Measurements from ENCODE around the gene CSRP3.

CSRP3 gene

DNA sequence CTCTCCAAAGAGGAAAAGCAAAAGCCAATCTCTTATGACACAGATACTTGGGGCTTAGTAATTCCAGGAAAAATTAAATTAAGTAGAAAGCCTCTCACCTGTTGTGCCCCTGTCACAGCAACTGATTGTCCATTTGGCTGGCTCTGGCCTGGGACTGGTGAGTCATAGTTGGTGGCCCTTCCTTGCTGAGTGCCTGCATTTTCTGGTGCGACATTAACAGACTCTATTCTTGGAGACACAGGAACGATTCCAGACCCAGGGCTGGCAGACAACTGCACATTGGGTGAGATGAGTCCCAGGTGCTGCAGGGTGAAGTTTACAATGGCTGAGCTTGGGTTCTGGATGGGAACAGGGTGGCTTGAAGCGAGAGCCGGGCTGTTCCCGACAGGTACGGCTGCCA is 23.3 kb upstream of the CSRP3 start:
- DNase-seq (ENCODE audit: low spot score), result no peak

DNA sequence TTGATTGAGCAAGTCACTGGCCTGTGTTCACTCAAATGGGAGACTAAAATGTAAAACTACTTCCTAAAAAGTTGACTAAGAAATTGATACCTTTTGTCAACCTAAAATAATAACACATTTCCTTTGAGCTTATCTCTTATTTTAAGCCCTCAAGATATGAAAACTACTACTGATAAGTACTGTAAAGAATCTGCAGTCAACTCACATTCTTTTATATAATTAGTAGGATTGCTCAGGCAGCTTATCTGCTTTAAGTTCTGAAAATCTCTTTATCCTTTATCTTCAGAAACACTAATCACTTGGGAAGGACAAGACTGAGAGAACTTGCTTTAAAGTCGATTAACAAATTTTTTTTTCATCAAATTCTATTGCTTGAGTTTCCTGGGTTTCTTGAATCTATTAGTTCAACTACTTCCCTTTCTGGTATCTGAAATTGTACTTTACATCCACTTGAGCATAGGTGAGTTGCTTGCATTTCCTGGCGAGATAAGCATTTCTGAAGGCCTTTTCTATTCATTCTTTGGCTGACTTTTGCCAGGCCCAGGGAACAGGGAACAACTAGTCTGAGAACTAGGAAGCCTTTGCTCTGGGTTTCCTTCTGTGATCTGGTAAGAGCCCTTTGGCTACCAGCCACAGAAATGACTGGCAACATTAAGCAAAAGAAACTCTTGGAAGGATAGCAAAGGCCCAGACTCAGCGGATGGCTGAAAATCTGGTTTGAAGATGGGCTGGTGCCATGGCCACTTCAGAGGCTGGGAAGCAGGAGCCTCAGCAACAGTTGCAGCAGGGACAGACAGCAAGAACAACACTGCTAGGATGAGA is 19.3 kb upstream of the CSRP3 start:
- no peak for DNase-seq (ENCODE audit: low spot score)

DNA sequence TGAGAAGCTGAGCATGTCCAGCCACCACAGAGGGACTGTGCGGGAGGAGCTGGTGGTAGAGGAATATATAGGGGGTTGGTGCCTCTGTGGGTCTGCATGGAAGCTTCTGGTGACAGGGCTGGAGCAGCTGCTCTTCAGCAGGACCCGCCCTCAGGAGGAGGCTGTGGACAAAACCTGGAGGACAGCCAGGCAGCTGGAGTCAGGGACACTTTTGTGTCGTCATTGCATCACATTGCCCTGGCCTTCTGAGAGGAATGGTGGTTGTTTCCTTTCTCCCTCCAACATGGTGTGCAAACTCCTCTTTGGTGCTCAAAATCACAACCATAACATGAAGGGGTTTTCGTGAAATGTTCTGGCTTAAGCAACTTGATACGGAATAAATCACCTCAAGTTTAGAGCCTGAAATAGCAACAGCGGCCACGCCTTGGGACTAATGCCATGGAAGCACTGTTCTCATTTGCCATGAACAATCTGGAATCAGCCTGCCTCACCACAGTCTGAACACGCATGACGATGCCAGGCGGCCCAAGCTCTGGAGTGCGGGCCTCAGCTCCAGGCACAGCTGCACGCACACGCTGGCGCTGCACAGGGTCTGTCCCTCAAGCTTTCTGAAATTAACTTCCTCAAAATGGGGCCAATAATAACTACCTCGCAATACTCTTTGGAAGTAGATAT is 17.1 kb upstream of the CSRP3 start:
- DNase-seq (ENCODE audit: low spot score), result no peak

DNA sequence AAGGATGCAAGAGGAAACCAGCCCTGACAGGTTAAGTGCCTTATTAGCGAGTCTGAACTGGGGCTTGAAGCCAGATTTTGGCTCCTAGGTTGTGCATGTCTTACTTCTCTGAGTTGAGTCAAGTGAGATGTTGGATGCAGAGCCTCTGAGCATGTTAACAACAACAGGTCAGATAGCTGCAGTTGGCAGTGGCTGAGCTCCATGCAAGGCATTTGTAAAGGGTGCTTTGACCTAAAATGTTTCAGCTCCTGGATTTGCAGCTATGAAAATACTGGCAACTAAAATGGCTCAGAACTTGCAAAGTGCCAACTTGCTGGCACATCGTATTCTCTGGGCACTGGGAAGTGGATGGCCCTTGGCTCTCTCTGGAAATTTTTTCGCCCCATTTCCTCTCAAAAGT is 16.4 kb upstream of the CSRP3 start:
- no peak for DNase-seq (ENCODE audit: low spot score)

DNA sequence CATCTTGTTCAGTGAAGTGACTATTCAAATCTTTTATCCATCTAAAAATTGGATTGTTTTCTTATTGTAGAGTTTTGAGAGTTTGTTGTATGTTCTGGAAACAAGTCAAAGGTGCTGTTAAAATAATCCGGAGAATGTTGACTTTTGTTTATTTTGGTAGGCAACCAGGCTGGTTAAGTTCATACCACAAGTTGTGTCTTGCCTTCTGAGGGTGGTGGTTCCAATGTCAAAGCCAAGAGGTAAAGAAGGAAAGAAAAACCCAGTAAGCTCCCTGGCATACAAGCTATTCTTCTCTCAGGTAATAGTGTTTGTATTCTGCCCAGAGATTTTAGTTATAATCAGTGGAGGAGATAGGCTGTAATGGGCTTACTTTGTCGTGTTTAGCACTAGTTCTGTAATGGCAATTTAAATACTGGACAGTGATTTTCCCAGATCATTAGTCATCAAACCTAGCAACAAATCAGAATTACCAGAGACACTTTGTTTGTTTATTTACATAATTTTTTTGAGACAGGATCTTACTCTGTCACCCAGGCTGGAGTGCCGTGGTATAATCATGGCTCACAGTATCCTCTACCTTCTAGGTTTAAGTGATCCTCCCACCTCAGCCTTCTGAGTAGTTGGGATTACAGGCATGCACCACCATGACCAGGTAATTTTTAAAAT is 15.1 kb upstream of the CSRP3 start:
- DNase-seq (ENCODE audit: low spot score), result no peak

DNA sequence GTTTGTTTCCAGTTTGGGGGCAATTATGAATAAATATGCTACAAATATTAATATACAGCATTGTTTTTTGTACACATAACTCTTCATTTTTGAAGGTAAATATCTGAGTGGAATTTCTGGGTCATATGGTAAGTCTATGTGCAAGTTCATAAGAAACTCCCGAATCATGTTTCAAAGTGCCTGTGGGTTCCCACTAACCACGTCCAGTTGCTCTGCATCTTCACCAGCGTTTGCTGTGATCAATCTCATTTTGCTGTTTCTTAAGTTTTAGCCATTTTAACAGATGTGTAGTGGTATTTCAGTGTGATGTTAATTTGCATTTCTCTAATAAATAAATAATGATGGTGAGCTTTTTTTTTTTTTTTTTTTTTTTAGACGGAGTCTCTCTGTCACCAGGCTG is 14.2 kb upstream of the CSRP3 start:
- DNase-seq (ENCODE audit: low spot score), result no peak

DNA sequence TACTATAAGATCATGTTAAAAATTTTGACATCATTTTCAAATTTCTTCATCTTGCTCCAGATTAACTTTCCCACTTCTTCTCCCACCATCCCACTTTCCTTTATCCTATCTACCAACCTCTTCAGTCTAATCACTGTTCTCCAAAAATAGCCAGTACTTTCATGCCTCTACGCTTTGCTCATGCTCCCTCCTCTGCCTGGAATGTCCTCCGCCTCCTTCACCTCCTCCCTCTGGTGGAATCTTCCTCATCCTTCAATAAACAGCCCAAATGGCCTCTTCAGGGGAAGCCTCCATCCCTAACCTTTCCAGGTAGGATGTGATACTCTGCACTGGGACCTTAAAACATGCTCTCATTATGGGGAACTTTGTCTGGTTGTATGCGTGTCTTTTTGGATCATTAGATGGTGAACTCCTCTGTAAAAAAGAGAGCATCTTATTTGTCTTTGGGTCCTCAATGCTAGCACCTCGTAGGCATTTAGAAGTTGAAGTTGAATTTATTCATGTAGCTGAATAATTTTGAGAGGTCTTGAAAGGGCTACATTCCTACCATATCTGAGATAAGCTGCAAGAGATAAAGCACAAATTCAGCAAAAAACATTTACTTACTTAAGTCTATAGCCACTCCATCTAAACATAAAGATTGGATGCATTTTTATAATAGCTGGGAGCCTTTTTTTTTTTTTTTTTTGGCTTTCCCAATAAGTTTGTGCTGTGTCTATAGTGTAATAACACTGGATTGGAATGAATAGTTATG is 8.0 kb upstream of the CSRP3 start:
- no peak for DNase-seq (ENCODE audit: low spot score)

DNA sequence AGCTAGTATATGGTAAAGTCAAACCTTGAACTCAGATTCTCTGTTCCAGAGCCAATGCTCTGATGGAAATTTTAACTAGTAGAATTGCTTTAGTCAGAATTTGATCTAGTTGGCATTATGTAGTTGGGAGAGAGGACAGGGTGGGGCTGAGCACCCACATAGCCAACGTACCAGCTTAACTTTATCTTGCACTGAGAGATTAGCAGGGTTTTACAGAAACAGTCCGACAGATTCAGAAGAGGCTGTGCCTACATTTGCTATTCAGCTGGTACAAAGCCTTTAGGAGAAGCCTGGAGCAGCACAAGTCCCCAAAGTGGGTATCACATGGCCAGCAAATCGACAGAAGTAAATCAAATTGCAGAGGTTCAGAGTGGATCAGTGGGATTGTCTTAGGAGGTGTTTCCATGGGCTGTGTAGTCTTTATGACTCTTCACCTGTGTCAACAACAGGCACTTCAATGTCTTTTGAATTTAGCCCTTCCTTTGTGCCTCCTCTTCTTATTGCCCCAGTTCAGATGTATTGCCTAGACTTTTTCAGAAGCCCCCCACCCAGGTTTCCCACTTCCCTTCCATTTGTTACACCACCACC is 7.3 kb upstream of the CSRP3 start:
- no peak for DNase-seq (ENCODE audit: low spot score)

DNA sequence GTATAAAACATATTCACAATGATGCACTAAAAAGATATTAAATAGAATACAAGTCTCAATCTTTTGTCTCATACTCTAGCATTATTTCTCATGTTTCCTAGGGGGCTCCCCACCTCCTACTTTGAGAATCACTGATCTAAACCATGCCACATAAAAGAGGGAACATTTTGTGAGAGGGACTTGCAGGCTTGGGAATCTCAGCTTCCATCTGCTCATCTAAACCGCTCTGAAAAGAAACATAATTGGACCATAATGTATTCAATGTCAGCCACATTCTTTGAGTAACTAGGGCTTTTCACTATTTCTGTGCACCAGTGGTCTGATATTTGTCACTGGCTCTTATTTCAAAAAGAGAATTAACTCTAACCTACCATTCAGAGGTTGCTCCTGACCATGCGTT is 6.4 kb upstream of the CSRP3 start:
- no peak for DNase-seq (ENCODE audit: low spot score)

DNA sequence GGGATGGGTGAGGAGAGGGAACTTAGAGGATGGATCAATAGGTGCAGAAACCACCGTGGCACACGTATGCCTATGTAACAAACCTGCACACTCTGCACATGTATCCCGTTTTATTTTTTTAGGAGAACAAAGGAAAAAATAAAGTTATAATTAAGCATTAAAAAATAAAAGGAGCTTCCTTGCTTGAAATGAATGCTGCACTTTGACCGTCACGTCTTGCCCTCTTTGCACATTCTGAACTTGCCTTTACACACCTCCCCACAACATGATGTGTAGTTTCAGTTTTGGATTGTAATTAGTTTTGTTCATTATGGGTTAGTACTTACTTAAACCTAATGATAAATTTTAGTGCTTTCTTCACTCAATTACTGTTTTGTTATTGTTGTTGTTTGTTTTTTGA is 3.1 kb upstream of the CSRP3 start:
- DNase-seq (ENCODE audit: low spot score), result no peak

DNA sequence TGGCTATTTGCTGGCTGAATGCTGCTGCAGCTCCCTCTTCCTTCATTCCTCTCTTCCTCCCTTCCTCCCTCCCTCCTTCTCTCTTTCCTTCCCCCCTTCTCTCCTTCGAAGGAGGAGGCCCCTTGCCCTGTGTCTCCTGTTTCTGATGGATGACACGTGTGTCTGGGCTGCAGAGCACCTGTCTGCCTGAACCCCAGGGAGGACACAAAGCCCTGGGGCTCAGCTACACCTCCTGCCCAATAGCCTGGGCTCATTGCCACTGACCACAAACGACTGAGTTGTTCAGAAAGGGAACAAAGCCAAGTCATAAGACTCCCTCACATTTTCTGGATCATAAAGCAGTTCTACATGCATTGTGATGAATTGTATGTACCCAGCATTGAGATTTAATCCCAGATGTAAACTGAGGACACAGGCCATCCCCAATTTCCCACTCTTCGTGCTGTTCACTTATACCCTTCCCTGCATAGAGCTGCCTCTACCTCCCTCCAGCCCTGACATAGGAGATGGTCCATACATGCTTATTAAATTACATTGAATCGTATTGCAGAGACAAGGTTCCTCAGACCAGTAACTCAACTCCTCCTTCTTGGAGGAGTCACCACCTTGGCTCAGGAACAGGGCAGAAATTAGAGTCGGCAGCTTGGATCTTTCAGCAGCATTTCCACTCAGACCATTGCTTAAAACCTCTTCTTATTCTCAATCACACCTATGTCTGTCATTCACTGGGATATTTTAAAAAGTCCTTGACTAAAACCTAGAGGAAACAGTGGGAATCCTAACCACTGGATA is 1.2 kb downstream of the CSRP3 start:
- no peak for DNase-seq (ENCODE audit: low spot score)

DNA sequence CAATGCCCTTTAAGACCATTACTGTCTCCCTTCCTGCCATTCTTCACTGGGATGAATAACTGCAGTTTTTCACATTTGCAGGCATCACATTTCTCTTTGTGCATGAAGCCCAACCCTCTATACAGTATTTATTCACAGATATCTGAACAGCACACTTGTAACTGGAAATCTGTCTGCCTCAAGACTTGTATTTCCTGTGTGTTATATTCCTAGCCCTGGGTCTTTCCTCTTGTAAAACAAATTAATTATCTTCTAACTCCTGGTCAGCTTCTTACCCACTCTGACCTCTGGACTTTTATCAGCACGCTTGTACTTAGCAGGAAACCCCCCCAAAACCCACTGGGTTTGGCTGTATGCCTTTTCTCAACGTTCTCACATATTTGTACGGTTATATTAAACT is 2.0 kb downstream of the CSRP3 start:
- DNase-seq (ENCODE audit: low spot score), result no peak

DNA sequence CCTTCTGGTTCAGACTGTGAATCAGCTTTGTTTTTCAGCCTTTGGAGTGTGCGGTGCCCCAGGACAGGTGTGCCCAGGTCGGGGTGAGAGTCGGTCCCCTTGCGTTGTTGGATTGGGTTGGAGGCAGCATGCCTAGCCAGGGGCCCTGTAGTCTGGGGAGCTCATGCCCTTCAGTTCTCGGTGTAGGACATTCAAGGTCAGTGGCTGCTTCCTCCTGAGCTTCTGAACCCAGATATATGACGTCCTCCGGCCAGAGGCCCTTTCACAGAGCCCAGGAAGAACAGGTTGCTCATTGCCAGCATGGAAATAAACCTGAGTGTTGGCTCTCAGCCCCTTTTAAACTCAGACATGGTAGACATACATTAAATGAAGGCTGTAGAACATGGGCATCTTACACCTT is 2.7 kb downstream of the CSRP3 start:
- no peak for DNase-seq (ENCODE audit: low spot score)

DNA sequence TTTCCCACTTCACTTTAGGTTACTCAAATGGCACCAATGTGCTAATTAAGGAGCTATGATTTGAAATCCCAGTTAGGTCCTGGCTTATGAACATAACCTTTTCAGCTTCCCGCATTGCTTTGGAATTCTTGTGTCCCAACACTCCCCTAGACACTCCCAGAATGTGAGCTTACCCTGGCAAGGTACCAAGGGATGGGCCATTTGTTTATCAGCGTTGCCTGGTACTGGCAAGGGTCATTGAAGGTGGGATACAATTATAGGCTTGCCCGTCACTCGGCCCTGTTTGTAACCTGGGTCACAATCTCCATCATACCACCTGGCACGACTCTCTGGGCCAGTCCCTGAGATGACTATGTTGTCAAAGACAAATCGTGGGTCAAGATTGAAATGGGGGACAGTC is 5.4 kb downstream of the CSRP3 start:
- no peak for DNase-seq (ENCODE audit: low spot score)

DNA sequence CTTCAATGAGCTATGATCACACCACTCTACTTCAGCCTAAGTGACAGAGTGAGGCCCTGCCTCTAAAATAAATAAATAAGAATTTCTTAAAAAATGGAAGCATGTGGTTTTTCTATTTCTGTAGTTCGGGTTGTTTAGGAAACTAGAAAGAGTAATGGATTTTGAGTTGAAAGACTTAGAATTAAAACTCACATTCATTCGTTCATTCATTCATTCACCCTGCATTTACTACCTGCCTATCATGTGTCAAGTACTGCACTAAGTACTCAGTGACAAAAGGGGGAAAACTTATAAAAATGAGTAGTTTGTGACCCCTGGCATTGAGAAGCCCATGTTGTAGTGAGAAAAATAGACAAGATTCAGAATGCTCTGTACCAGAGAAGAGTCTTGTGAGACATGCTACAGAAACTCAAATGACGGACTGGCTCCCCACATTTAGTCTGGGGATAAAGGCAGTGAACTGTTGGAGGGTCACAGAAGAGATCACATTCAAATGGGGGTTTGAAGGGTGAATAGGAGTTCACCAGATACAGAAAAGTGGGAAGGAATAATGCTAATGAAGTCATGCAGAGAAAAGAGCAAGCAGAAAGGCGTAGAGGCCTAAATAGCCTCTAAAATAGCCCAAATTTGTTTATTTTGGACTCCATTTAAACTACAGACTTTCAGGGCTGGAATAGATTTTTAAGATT is 7.0 kb downstream of the CSRP3 start:
- DNase-seq (ENCODE audit: low spot score), result no peak

DNA sequence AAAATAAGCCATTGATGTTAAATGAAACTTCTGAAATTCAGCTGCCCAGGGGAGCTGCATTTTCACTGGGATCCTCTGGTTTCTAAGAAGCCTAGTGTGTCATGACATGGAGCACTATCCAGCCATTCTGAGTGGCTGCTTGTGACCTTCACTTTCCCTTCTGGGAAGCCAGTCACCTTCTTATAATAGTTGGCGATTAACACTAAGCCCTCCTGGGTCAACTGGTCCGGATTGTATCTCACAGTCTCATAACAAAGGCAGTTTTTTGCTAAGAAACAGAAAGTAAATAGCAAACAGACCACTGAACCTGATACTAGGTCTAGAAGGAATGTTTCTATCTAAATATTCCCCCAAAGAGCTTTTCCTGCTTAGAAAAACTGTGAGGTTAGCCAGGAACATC is 7.9 kb downstream of the CSRP3 start:
- DNase-seq (ENCODE audit: low spot score), result no peak

DNA sequence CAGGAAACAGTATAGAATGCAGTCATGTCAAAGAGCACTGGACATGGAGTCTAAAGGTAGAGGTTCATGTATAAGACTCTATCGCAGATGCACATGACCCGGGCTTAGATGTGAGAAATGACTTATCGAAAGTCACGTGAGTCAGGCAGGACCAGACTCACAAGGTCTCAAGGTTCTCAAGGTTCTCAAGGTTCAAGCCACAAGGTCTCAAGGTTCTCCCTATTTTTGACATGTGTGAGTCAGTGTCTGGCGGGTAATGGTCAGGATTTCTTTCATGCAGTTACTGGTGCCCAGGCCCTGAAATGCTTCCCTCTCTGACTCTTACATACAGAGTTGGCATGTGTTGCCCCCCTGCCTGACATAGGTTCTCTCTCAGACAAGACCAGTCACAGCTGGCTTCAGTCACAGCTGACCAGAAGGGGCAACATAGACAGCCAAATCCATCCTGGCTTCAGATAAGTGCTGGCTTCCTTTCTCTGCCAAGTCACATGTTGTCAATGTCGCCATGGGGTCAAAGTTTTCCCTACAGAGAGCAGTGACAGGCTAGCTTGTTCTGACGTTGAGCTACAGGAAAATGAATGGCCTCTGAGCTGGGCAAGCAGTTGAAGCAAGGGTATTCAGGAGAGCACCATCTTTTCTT is 10.1 kb downstream of the CSRP3 start:
- DNase-seq (ENCODE audit: low spot score), result no peak

DNA sequence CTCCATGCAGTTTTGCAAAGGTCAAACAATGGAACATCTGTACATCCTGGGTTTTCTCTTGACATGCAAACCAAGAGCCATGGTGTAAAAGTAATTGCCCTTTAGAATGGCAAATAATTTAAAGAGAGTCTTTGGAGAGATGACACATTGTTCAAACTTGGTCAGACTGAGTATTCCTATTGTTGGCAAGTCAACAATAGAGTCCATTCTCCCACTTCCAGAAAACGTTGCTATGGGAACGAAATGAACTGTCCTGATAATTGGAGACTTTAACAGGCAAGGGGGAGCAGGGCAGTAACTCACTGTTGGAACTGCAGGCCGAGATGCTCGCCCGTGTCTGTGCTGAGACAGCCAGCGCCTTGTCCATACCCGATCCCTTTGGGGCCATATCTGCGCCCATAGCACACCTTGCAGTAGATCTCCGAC is 13.9 kb downstream of the CSRP3 start:
- no peak for DNase-seq (ENCODE audit: low spot score)

DNA sequence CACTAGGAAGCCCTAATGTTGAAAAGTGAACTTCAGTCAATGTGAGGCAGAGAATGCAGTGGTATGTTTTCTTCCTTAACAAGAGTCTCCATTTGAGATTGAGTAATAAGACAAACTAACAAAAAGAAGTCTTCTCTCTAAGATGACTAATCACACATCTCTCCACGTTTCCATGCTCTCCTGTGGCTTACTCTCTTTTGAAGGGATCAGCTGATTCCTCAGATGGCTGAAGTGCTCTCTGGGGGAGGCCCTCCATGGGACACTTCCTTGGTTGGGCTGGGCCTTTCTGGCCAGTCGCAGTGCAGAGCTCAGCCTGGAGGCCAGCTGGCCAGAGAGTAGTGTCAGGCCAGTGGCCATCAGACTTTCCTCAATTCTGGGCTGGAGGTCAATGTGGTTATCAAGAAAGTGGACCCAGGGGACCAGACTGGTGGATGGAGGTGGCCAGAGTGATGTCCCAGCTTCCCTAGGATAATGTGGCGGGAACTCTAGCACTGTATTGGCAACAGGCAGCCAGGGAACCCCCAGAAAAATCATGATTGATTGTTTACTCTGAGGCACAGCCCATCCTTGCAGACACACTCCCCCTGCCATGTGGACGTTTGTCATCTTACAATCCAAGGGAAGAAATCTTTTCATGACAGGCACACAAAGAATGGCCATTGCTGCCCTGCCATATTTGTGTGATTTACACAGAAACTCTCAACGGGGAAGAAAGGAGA is 14.5 kb downstream of the CSRP3 start:
- no peak for DNase-seq (ENCODE audit: low spot score)
